NAMALWA (cell line): ENCODE measurements around the gene METTL22.
"Not testable (repeated sequence)": the region's sequence is repeated elsewhere in the genome, so short reads cannot be mapped to it uniquely, and the experiment has no call there.

Experiments
- DNase-seq: peaks from one replicate; pipeline ENCODE4 v3.0.0-alpha.2; 2015; ENCODE audit warnings: low spot score

Gene METTL22

GRCh38 chr16:8632675-8633182, 11.2 kb downstream of the METTL22 start:
- DNase-seq: no peak

DNA sequence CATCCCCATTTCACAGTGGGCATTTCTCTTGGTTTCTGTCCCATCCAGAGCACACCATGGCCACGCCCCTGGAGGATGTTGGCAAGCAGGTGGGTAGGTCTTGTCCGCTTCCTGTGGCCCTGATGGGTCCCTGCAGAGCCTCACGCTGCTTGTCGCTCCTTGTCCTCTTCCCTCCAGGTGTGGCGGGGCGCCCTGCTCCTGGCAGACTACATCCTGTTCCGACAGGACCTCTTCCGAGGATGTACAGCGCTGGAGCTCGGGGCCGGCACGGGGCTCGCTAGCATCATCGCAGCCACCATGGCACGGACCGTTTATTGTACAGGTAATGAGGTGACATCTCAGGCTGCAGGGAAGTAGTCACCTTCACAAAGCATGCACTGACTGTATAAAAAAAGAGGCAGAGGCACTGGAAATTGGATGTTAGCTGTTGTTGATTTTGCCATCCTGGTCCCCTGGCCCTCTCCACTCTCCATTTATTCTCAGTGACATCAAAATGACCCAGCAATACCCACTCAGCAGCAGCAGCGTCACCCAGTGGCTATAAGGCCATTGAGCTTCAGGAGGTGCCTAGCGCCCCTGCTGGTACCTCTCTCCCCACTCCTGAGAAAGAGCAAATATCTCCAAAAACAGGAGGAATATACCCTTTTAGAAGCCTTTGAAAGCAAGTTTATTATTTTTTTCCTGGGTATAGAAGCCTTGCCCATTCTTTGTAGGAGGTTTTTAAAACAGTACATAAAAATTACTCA, 13.7 kb downstream of the METTL22 start:
- DNase-seq: peak; percentile 54

- no peak for DNase-seq
These were observed 18.2 kb downstream of the METTL22 start for GRCh38 chr16:8639694-8640093.

- DNase-seq: no peak
These were observed 20.2 kb downstream of the METTL22 start for GRCh38 chr16:8641671-8642070.

GRCh38 chr16:8642146-8642545, 20.6 kb downstream of the METTL22 start:
- DNase-seq: no peak

DNA sequence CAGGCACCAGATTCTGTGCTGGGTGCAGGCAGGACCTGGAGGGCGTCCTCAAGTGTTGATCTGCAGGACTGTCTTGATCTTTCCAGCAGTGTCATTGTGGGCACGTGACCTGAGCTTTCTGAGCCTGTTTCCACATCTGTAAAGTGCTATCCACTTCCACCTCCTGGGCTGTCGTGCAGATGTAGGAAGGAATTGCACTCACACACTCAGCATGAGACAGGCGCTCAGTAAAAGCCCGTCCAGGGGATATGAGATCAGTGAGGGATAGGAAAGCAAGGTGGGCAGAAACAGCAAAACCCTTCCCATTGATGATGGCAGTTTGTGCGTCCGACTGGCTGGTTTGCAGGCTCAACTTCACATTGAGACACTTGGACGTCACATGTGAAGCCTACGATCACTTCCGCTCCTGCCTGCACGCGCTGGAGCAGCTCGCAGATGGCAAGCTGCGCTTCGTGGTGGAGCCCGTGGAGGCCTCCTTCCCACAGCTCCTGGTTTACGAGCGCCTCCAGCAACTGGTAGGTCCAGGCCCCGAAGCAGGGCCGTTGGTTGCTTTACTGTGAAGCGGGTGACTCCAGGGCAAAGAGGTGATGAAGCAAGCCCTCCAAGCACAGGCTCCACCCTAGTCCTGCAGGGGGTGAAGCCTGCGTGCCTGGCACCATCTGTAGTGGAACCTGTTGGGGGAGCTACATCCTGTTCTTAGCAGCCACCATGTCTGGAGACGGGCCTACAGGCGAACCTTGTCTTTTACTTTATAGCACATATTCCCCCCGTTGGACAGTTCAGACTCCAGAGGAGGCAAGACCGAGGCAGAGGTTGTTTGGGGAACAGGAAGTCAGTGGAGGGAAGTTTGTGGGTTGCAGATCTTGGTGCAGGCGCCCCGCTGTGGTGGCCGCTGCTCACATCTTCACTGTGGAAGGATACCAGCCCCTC, 23.0 kb downstream of the METTL22 start:
- DNase-seq: no peak

DNA sequence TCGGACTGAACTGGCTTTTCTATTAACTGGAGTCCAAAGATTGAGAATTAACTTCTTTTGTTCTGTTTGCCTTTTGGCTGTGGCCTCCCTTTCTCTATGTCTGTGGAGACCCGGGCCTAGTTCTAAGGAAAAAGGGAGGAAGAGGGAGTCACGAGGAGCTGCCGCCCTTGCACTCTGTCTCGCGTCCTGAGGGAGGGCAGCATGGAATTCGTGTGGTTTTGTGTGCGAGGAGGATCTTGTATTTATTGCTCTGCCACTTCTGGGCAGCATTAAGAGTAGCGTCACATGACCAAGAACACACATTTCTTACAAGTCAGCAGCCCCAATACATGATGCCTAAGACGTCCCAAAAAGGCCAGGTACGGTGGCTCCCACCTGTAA, 23.6 kb downstream of the METTL22 start:
- no peak for DNase-seq

GRCh38 chr16:8645831-8646230, 24.3 kb downstream of the METTL22 start:
- DNase-seq: no peak

- no peak for DNase-seq
These were observed 25.0 kb downstream of the METTL22 start for GRCh38 chr16:8646326-8647053.

DNA sequence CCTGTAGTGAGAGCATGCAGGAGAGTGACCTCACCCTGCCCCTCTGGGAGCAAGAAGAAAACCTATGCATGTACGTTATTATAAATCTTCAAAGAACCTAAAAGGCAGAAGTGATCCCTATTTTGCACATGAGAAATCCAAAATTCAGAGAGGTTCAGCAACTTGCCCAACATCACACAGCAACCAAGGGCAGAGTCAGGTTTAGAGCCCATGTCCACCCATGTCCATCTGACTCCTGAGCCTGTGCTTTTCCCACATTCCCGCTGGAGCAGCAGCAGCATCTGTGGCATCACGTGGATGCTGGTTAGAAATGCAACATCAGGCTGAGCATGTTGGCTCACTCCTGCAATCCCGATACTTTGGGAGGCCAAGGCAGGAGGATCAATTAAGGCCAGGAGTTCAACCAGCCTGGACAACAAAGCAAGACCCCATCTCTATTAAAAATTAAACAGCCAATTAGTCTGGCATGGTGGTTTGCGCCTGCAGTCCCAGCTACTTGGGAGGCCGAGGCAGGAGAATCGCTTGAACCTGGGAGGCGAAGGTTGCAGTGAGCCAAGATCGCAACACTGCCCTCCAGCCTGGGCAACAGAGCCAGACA, 26.3 kb downstream of the METTL22 start:
- no peak for DNase-seq

DNA sequence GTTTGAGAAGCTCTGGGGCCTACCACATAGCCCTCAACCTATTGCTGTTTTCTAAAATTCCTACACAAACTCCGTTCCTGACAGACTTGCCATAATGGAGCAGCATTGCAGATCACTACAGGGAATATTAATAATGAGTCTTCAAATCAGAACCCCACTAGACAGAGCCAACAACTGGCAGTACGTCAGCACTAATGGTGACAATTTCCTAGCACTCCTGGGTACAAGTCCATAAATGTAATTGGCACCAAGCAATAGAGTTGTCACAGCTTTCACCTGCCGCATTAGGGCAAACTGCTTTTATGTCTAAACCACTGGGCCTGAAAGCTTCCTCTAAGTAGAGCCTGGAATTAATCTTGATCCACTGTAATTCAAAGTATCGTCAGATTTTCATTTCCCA, 27.4 kb downstream of the METTL22 start:
- DNase-seq: no peak

- DNase-seq: no peak
These were observed 28.5 kb downstream of the METTL22 start for GRCh38 chr16:8649829-8650554.

DNA sequence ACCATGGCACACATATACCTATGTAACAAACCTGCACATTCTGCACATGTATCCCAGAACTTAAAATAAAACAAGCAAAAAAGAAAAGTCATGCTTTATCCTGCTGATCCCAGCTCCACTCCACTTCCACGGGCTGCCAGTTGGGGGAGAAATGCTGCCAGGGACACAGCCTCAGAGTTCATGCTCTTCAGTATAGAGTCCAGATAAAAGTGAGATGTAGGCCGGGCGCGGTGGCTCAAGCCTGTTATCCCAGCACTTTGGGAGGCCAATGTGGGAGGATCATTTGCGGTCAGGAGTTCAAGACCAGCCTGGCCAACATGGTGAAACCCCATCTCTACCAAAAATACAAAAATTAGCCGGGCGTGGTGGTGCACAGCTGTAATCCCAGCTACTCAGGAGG, 30.5 kb downstream of the METTL22 start:
- not testable (repeated sequence) for DNase-seq

GRCh38 chr16:8655184-8655717, 33.8 kb downstream of the METTL22 start:
- DNase-seq: peak; percentile 81

DNA sequence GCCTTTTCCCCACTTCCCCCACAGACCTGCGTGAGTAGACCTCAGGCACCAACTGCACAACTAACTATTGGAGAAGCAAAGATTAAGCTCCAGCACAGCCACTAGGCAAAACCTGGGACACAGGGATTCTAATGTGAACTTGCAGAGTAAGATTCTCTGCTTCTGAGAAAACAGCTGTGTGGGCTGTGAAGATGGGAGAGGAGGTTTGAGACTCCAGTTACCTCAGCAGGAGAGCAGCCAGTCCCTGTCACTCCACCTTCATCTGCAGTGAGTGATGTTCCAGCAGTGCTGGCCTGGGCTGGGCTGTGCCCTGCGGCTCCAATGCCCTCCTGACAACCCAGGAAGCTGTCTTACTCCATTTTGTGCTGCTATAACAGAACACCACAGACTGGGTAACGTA, 34.9 kb downstream of the METTL22 start:
- no peak for DNase-seq

DNA sequence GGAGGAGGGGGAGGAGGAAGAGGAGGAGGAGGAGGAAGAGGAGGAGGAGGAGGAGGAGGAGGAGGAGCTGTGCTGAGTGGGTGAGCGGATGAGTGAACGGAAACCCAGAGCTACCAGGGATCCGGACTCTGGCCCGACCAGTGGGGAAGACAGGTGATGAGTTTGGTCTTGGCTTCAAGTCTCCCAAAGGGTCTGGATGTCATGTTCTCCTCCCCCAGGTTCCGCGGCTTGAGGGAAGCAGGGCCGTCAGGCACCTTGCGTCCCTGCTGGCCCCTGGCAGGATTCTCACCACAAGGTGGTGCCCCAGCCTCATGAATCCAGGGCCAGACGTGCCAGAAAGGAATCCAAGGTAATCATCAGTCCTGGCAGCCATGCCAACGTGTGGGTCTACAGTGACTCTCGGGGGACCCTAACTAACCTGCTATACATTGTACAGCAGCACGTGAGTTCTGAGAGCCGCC, 39.4 kb downstream of the METTL22 start:
- peak; percentile 74 for DNase-seq

DNA sequence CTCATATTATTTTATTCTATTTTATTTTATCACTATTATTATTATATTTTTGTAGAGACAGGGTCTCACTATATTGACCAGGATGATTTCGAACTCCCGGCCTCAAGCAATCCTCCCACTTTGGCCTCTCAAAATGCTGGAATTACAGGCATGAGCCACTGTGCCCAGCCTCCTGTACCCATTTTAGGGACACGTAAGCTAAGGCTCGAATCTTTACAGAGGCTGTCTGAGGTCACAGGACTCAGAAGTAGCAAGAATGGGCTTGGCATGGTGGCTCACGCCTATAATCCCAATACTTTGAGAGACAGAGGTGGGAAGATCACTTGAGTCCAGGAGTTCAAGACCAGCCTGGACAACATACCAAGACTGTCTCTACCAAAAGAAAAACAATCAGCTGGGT, 40.2 kb downstream of the METTL22 start:
- DNase-seq: no peak

- DNase-seq: no peak
These were observed 41.9 kb downstream of the METTL22 start for GRCh38 chr16:8663192-8664089.

DNA sequence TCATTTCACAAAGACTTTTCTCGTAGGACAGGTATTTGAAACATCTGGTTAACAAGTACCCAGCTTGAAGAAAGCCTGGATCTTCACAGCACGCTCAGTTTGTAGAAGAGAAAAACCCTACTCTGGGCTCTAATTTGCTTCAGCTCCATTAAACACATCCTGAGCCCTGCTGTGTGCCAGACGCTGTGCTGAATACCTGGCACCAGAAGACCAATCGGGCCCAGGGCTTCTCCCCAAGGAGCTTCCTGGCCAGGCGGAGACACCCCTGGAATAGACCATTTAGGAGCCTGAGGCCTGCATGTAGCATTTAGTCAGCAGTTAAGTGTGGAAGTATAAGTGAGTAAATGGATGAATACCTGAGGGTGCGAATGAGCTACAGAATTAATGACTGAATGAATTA, 44.0 kb downstream of the METTL22 start:
- no peak for DNase-seq

DNA sequence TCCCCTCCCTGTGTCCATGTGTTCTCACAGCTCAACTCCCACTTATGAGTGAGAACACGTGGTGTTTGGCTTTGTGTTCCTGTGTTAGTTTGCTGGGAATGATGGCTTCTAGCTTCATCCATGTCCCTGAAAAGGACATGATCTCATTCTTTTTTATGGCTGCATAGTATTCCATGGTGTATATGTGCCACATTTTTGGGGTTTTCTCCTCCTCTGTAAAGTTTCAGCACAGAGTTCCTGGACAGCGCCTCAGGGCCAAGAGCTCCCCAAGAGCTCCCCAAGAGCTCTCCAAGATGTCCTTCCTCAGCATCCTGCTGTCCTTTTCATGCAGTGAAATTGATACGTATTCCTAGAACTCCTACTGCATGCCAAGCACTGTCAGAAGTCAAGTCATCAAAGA, 46.0 kb downstream of the METTL22 start:
- DNase-seq: no peak
